IMR-90 (cell line): Measurements from ENCODE around the gene FBXW8.

ENCODE experiments used
- CTCF ChIP-seq: conservative IDR thresholded peaks from 2 replicates; pipeline ENCODE4 v1.5.1; 2012; ENCODE audit warnings: mild to moderate bottlenecking, low read depth, low read length, improper control_type of control experiment
- ELK1 ChIP-seq: fragments of 150-350 bp; IDR thresholded peaks from 2 replicates; pipeline ENCODE4 v1.6.1; 2016; ENCODE audit warnings: low read depth, mild to moderate bottlenecking, low read length, moderate library complexity, borderline replicate concordance
- MAFK ChIP-seq: IDR thresholded peaks from 2 replicates; pipeline ENCODE4 v1.6.1; 2012; ENCODE audit warnings: low read depth, low read length, improper control_type of control experiment
- MAZ ChIP-seq: IDR thresholded peaks from 2 replicates; pipeline ENCODE4 v1.6.1; 2012; ENCODE audit warnings: low read depth, mild to moderate bottlenecking, low read length, improper control_type of control experiment, moderate library complexity, borderline replicate concordance
- MXI1 ChIP-seq: IDR thresholded peaks from 2 replicates; pipeline ENCODE4 v1.6.1; 2012; ENCODE audit warnings: low read depth, mild to moderate bottlenecking, low read length, moderate library complexity, borderline replicate concordance
- RFX5 ChIP-seq: IDR thresholded peaks from 2 replicates; pipeline ENCODE4 v1.8.0; 2012; ENCODE audit warnings: low read depth, mild to moderate bottlenecking, low read length, moderate library complexity

GRCh38 chr12:117023998-117024960 is 113.5 kb downstream of the FBXW8 start:
- TF ChIP-seq CTCF: no peak
- TF ChIP-seq MAZ: no peak
- TF ChIP-seq ELK1: no peak
- TF ChIP-seq MXI1: no peak
- no peak for TF ChIP-seq RFX5
- TF ChIP-seq MAFK: no peak
